Measurements from ENCODE around the gene PFKL.
"Not testable (repeated sequence)": the region's sequence is repeated elsewhere in the genome, so short reads cannot be mapped to it uniquely, and the experiment has no call there.

The PFKL gene

GRCh38 chr21:44328242-44328895, 28.5 kb downstream of the PFKL start:
- no peak for DNase-seq (ENCODE audit: low read depth)

- DNase-seq (ENCODE audit: low read depth), result no peak
These were observed 29.4 kb downstream of the PFKL start for GRCh38 chr21:44329086-44329889.

DNA sequence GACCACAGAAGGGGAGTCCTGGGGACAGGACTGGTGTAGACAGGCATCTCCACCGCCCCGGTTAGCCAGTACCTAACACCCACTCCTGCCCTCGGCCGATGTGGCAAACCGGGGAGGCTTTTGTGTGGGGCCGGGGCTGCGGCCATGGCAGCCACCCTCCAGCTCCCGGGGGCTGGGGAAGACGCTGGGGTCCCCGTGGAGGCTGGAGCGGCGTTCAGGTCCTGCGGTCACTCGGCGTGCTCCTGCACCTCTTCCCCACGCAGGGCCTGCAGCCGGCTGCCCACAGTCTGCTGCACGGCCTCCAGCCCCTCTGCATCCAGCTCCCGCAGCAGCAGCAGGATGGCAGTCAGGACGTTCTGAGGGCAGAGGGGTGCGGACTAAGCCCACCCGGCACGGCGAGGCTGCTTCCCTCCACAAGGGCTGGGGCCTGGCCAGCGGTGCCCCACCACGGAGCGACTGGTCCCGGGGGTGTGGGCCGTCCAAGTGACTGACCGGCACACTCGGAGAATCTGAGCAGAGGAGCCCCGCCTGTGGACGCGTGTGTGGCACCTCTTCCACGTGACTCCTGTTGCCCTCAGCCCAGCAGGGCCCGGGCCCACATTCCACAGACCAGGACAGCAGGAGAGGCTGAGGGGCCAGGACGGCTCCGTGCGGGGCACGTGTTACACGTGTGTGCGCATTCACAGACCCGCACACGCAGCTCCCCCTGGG, 30.3 kb downstream of the PFKL start:
- no peak for DNase-seq (ENCODE audit: low read depth)

GRCh38 chr21:44330698-44331097, 30.8 kb downstream of the PFKL start:
- DNase-seq (ENCODE audit: low read depth), result no peak

DNA sequence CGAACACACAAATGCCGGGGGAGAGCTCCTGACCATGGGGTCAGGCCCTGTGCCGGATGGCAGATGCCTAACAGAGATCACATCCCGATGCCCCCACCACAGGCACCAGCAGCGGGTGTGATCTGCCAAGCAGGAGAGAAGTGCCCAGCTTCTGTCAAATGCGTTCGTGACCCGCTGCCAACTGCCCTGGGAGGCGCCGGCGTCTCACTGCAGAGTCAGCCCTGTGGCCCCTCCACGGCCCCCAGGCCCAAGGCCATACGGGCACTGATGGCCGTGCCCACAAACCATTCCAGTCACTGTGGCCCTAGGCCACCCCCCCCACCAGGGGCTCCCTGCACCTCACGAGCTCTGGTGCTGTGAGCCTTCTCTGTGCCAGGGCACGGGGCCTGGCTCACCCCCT, 31.4 kb downstream of the PFKL start:
- DNase-seq (ENCODE audit: low read depth), result no peak

GRCh38 chr21:44331650-44332307, 31.9 kb downstream of the PFKL start:
- DNase-seq (ENCODE audit: low read depth), result peak; percentile 12

GRCh38 chr21:44332383-44332782, 32.5 kb downstream of the PFKL start:
- no peak for DNase-seq (ENCODE audit: low read depth)

GRCh38 chr21:44332965-44333364, 33.1 kb downstream of the PFKL start:
- no peak for DNase-seq (ENCODE audit: low read depth)

DNA sequence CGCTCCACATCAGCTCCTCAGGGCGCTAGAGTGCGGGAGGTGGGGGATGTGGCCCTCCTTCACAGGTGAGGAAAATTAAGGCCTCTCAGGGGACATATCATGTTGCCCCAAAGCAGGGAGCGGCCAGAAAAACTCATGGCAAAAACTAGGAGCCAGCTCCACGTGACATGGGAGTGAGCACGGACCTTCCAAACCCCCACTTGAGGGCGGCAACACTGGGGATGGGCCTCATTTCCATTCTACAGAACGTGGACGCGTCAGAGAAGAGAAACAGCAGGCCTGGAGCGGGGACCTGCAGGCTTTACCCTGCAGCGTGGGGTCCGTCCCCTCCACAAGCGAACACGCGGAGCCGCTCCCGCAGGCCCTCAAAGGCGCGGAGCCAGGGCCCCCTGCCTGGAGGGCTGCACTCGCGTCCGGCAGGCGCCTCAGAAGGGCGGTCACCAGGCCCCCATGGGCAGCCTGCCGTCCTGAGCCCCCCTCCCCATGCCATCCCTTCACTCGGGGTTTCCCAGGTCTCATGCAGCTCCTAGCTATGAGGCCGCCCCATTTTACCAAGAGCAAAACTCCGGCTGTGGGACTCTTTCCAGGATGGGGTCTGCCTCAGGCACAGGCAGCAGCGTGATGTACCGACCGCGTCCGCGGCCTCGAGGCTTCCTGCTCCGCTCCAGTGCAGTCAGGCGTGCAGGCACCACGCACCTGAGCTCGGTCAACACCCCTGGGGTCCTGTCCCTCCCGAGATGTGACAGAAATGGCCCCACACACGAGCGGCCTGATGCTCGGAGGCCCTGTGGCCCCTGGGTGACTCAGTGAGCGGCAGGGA, 33.9 kb downstream of the PFKL start:
- DNase-seq (ENCODE audit: low read depth), result no peak

DNA sequence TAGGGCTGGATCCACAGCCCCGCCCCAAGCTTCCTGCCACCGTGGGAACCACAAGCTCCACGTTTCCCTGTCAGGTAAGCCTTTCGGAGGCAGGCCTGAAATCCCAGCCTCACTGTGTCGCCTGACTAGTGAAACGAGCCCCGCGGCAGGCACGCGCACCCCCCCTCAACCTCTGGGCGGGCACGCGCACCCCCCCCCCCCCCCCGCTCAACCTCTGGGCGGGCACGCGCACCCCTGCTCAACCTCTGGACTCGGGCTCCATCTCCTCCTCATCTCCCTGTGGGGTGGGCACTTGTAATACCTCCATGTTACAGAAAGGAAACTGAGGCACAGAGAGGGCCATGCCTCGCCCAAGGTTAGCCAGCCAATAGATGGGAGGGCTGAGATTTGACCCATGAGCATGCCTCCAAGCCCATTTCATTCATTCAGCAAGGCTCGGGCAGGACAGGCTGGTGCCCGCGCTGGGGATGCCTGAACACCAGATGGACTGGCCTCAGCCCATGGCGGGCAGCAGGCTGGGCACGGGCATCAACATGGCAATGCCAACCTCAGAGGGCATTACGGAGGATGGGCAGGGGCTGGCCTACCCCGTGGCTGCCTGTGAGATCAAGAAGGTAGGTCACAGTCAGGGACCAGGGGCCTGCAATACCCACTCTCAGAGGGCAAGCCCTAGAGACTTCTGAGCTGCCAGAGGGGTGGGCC, 34.6 kb downstream of the PFKL start:
- no peak for DNase-seq (ENCODE audit: low read depth)

DNA sequence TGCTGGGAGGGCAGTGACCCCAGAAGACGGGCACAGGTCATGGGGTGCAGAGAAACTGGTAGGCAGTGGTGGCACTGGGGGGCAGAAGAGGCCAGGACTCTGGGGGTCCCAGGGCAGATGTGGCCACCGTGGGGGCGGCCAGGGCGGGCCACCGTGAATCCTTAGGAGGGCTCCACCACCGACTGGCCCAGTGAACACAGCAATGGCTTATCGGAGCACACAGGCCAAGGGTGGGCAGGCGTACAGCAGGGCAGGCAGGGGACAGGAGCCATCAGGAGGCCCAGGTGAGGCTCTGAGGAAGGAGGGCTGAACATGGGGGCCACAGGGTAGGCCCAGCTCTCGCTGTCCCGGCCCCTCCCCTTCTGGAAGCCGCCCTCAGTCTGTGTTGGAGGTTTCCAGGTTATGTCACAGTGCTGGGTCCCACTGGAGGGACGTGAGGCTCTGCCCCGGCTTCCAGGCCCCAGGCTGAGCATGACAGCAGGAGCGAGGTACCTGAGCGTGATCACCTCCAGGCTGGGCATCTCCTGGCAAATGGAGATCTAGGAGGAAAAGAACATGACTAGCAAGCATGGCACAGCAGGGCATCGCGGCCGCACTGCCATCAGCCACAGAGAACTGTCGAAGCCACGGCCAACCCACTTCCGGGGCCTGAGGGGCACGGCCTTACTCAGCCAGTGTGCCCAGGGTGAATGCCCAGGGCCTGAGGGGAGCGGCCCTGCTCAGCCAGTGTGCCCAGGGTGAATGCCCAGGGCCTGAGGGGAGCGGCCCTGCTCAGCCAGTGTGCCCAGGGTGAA, 35.6 kb downstream of the PFKL start:
- DNase-seq (ENCODE audit: low read depth), result no peak

- no peak for DNase-seq (ENCODE audit: low read depth)
These were observed 37.6 kb downstream of the PFKL start for GRCh38 chr21:44337449-44337848.

- DNase-seq (ENCODE audit: low read depth), result peak; percentile 45
These were observed 38.4 kb downstream of the PFKL start for GRCh38 chr21:44337941-44338895.

DNA sequence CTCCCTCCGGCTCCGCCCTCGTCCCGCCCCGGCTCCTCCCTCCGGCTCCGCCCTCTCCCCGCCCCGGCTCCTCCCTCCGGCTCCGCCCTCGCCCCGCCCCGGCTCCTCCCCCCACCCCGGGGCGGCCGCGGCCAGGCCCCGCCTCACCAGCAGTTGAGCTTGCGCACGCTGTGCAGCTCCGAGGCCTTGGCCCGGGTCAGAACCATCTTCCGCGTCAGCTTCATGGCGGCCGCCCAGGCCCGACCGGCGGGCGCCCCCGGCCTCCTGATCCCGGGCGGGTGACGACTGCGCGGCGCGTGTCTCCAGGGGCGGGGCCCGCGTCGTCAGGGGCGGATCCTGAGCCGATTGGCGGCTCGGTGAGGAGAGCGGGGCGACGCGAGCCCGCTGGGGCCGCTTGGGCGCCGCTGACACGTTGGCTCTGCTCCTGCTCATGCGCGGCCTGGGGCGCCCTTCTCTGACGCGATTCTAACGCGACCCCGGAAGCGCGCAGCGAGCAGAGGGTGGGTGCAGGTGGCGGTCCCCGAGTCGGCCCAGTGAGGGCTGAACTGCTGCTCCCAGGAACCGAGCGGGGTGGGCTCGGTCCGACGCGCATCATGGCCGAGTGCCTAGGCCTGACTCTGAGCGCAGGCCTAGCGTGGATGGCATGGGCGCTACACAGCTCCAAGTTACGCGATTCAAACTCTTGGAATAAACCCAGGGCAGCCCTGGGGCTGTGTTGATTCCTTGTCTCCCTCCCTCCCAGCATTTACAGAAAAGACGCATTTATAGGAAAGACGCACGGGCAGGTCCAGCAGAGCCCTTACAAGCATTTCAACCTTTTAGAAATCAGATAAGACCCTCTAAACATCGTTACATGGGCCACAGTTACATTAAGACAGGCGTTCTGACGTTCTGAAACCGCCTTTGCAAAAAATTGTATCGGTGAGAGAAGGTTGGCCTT, 39.4 kb downstream of the PFKL start, which contains the start of gene CFAP410:
Gene CFAP410, minus strand, starts transcription at position 420 of the 940 bp plus-strand sequence. Its CDS starts 196 bp downstream, at position 224.
- DNase-seq (ENCODE audit: low read depth), result peak; percentile 95

- not testable (repeated sequence) for DNase-seq (ENCODE audit: low read depth)
These were observed 42.0 kb downstream of the PFKL start for GRCh38 chr21:44341726-44342458.

DNA sequence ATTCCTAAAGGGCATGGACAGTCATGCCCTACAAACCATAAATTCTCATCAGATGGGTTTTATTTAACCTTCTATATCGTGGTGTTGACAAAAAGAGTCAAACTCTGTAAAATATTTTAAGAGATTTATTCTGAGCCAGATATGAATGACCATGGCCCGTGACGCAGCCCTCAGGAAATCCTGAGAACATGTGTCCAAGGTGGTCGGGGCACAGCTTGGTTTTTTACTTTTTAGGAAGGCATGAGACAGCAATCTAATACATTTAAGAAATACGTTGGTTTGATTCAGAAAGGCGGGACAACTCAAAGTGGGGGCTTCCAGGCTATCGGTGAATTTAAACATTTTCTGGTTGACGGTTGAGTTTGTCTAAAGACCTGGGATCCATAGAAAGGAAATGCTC, 43.1 kb downstream of the PFKL start:
- DNase-seq (ENCODE audit: low read depth), result not testable (repeated sequence)
